Epidermal melanocyte (primary cell): ENCODE measurements around the gene AKR7A3.

ENCODE experiments used
- DNase-seq: peaks from one replicate; pipeline ENCODE4 v3.0.0; 2011; ENCODE audit warnings: low spot score; ENCODE audit not compliant: insufficient read length

AKR7A3 gene

DNA sequence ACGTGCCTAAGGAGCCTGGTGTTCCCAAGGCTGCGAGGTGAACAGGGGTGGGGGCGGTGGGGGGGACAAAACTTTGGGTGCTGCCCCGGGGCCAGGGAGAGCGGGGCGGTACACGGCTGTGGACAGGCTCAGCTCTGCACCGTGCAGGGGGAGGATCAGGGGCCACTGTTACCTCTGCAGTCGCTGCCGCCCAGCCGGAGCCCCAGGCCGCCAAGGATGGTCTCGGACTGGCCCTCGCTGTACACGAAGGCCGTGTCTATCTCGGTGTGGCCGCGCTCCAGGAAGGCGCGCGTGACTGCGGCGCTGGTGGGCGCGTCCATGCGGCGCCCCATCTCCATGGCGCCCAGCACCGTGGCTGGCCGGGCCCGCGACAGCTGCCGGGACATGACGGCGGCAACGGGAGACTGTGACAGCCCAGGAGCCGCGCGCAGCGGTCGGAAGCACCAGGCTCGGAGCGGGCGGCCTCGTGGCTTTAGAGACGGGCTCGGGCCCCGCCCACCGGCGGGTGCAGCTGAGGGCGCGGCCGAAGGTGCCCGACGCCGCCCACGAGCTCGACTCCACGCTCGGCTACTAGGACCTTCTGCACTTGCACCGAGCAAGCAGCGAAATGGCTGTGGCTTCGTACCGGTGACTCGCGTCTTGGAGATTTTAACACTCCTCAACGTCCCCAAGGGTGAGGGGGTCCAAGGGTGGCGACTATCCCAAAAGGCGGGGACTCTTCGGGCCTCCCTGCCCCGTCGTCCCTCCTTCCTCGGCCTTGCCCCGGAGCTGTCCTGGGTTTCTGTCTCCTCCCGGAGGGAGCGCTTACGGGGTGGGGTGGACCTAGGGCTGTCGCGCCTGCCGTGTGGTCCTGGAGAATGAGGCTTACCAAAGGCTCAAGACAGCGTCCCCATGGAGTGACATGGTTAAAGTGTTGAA lies at the start of gene AKR7A3:
Gene AKR7A3, minus strand, starts transcription at position 447 of the 918 bp plus-strand sequence. Its CDS starts 61 bp downstream, at position 386.
- DNase-seq, result peak; percentile 49

DNA sequence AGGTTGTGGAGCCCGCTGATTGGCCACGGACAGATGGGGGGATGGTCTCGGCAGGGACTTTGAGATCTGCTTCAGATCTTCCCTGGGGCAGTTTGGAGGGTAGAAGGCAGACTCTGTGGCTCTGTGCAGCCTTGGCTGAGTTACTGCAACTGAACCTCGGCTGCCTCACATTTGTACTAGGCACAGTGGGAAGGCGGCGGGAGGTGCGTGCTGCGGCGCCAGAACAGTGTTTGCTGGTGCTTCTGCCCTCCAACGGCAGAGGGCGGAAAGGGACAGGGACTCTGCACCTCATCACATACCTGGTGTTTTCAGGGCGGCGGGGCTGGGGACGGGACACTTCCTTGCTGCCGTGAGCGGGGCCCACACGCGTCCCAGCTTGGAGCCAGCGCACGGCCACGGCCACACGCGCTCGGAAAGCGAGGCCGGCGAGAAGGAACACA lies 49.8 kb upstream of the AKR7A3 start:
- DNase-seq, result no peak

DNA sequence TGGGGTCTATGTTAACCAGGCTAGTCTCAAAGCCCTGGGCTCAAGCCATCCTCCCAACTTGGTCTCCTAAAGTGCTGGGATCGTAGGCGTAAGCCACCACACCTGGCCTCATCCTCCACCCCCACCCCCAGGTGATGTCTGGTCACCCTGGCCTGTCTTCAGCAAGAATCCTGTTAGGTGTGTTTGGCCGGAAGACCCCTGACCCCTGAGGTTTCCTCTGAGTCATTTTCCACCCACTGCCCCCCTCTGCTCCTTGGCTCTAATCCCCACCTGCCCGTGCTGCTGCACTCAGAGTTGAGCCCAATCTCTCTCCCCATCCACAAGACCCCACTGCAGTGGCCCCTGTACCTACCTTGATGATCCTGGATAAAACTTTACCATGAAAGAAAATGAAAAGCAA lies 48.7 kb upstream of the AKR7A3 start:
- DNase-seq, result no peak

DNA sequence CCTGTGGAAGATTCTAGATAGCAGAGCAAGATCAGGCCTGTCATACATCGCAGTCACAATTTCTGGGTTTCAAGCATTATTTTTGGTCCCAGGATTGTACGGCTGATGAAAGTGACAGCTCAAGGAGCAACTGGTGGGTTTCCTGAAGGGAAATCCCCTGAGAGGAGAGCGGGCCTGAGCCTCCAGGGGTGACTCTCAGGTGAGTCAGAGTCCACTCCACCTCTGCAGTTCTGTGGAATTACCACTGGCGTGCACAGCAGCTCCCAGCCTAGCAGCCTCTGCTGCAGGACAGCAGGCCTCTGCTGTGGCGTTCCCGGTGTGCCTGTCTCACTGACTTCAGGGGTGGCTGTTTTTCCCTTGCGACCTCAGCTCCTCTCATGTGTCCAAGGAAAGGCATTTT lies 48.0 kb upstream of the AKR7A3 start:
- DNase-seq, result no peak

DNA sequence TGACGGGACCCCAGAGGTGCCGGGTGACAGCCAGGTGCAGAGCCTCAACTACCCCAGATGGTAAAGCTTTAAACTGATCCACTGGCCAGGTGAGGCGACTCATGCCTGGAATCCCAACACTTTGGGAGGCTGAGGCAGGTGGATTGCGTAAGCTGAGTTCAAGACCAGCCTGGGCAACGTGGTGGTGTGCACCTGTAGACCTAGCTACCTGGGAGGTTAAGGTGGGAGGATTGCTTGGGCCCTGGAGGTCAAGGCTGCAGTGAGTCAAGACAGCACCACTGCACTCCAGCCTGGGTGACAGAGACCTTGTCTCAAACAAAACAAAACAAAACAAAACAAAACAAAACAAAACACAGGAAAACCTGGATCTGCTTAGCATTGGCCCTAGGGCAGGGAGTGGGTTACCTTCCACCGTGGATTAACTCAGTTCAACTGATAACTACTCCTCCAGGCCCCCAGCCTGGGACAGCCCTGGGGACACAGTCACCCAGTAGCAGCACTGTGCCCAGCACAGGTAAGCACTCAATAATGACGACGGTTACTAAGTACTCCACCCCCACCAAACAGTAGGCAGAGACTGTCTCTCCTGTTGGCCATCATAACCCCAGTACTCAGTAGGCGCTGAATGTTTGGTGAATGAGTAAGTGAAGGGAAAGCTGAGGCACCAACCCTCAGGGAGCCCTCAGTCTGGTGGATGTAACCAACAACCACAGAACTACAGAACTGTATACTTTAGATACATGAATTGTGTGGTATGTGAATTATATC lies 45.2 kb upstream of the AKR7A3 start:
- DNase-seq, result no peak

DNA sequence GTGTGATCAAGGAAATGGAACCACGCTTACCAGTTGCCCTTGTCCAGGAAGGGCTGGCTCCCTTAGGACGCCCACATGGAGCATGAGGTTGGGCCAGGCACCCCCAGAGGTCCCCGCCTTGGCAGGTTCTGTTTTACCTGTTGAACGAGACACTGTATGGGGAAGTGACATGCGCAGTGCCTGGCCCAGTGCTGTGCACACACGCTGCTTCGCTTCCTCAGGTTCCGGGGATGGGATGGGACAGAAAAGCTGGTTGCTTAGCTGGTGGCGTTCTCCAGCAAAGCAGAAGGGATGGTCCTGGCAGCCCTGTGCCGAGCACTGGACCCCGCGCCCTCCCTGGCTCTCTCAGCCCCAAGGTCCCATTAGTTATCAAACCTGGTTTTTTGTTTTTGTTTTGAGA lies 44.3 kb upstream of the AKR7A3 start:
- DNase-seq, result no peak

DNA sequence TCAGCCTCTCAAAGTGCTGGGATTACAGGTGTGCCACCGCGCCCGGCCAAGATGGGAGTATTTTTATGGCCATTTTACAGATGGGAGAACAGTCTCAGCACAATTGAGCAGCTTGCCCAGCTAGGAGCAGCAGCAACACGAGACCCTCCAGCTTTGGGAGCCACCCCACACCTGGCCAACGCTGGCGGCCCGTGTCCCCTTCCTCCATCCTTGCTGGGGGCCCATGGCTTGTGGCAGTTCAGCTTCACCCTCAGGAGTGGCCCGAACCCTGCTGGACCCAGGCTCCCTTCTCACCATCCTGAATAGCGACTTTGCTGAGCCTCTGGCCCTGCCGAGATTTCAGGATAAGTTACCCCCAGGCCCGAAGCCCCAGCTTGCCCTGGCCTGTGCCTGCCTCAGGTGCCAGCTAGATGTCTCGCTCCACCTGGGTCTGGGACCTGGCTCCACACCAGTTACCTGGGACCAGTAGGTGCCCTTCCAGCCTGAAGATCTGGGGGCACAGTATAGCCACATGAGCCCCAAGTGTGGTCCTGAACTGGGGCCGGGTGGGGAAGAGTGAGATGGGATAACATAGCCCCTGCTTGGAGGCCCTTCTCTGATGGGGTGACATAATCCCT lies 42.8 kb upstream of the AKR7A3 start:
- no peak for DNase-seq

DNA sequence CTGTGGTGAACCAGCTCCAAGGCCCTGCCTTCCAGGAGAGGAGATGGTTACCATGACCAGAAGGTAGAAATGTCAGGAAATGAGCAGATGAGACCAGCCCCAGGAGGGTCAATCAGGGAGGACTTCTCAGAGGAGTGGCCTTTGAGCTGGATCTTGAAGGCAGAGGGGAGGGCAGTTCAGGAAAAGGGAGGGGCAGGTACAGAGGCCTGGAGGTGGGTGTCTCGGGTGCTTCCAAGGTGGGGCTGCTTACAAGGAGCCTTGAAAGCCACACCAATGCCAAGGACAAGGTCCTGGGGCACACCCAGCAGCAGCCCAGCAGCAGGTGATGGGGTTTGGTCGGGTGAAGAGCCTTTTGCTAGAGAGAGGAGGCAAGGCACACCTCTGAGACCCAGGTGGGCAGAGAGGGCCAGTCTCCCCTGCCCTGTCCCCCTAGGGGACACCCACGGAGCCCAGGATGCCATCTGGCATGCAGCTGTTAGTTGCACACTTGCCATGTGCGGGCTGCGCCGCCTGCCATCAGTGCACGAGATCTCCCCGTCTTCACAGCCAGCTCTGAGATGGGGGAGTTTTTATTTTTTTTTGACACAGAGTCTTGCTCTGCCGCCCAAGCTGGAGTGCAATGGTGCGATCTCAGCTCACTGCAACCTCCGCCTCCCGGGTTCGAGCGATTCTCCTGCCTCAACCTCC lies 42.0 kb upstream of the AKR7A3 start:
- no peak for DNase-seq

DNA sequence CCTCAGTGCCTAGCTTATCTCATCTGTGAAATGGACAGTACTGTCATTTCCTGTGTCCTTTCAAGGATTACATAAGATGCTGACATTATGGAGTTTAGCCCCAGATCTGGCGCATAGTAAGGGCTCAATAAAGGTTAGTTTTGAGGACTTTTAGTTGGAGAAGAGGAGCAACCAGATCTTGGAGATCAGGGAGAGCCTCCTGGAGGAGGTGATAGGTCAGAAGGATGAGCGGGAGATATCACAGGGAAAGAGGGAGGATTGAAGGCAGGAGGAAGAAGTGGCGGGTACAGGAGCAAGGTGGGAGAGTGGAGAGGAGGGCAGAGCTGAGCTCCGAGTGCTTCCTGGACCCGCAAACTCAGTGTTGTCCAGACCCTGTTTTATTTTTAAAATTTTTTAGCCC lies 41.0 kb upstream of the AKR7A3 start:
- no peak for DNase-seq

DNA sequence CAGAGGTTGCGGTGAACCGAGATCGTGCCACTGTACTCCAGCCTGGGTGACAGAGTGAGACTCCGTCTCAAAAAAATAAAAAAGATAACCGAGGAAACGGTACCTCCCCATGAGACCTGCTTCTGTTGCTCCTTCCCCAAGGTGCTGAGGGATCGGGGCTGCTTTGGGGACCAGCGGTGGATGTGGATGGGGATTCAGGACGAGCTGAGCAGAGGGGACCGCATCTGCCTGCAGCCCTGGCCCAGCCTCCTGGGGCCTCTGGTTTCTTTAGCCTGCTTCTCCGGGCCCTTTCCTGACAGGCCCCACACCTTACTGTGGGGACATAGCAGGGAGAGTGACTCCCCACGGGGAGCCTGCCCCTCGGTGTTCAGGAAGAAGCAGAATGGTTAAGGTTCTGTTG lies 40.6 kb upstream of the AKR7A3 start:
- no peak for DNase-seq

DNA sequence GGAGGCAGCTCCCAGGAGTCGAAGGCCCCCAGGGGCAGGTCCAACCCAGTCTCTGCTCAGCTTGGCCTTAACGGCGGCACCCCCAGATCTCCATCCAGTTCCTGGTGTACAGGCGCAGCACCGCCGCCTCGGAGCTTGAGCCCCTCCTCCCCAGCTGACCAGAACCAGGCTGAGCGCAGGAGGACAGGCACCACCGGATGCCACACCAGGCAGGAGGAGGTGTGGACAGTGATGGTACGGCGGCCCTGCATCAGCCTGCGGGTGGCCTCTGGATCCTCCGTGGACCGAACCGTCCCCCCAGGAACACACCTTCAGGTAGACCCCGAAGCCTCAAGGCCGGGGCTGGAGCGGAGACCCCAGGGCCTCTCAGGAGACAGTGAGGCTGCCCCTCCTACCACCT lies 39.9 kb upstream of the AKR7A3 start:
- no peak for DNase-seq

DNA sequence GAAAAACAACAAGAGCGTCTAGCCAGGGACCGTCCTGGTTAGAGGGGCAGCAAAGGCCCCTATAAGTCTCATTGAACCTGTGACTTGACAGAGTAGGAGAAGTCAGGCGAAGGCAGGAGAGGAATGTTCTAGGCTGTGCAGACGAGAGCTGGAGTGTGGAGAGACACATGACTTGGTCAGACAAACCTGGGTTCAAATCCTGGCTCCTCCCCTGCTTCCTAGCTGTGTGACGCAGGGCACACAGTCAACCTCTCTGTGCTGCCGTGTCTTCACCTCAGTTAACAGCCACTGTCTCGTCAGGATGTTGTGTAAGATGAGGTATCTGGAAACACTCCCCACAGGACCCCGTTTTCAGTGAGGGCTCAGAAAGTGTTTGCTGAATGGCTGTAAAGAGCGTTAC lies 39.2 kb upstream of the AKR7A3 start:
- no peak for DNase-seq

DNA sequence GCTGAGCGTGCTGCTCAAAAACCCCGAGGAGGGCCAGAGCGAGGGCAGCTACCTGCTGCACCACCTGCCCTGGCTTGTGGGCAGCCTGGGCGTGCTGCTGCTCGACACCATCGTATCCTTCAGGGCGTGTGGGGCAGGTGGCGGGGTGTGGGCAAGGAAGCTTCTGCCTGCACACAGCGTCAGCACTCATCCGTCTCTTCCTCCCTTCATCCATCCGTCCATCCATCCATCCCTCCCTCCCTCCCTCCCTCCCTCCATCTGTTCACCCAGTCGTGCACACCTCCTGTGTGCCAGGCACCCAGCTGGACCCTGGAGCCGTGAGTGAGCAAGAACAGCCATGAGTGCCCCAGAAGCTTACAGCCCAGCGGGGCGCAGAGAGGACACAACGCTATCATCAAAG lies 38.7 kb upstream of the AKR7A3 start:
- DNase-seq, result no peak

DNA sequence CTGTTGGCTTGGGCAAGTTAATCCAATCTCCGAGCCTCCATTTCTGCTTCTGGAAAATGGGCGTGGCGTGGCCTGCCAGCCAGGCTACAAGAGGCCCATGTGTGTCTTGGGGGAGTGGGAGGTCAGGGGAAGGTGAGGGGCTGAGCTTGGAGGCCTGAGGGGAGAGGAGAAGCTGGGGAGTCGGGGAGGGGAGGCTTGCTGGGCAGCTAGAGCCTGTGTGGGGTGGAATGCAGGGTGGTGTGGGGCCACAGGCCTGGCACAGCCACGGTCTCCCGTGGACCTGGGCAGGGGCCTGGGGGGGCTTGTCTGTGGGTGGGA lies 38.1 kb upstream of the AKR7A3 start:
- DNase-seq, result no peak

DNA sequence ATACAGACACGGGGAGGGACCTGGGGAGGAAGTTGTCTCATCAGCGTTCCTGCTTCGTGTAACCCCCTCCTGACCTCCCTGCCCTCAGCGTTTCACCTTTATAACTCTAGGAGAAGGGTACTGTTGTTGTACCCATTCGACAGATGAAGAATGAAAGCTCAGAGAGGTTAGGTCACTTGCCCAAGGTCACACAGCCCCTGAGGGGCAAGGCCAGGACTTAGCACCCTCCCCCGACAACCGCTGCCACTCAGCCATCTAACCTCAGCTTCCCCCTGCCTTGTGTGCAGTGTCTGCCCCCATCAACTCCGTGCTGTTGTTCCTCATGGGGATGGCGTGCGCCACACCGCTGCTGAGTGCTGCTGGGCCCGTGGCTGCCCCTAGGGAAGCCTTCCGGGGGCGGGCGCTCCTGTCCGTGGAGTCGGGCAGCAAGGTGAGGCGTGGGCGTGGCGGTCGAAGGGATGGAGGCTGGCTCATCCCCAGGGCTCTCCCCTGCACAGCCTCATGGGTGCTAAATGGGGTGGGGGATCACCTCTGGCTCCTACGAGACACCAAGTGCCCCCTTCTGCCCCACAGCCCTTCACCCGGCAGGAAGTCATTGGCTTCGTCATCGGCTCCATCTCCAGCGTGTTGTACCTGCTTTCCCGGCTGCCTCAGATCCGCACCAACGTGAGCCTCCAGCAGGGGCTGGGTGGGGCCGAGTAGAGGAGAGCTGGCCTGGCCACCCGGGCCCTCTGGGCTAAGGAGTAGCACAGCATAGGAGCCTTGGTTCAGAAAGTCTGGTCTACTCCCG lies 37.6 kb upstream of the AKR7A3 start:
- no peak for DNase-seq

DNA sequence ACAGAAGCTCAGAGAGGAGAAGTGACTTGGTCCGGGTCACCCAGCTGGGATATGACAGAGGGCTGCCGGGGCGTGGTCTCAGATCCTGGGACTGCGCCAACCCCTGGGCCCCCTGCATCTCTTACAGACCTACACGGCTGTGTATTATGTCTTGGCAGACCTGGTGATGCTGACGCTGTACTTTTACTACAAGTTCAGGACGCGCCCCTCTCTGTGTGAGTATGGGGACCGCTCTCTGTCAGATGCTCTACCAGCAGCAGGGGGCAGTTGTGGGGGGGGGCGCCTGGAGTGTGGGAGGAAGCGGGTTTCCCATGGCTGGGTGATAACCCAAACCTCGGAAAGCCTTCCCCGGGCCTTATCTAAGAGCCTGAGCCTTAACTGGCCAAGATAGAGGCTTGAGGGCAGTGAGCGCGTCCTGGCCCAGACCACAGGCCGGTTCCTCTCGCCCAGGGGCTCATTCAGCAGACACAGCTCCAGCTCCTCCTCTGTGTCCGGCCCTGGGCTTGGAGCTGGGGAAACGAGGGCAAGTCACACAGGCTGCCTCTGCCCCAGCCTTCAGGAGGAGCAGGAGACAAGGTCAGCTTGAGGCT lies 36.9 kb upstream of the AKR7A3 start:
- DNase-seq, result no peak

DNA sequence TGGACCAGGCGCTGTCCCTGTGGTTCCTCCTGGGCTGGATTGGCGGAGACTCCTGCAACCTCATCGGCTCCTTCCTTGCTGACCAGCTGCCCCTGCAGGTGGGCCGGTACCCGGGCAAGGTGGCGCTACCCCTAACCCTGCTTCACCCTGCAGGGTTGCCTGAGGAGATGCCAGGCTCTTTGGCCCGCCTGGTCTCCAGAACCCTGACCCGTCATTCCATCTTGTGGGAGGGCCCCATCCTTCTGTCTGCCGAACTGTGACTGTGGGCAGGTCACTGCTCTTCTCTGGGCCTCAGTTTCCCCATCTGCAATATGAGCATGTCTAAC lies 36.1 kb upstream of the AKR7A3 start:
- DNase-seq, result no peak

DNA sequence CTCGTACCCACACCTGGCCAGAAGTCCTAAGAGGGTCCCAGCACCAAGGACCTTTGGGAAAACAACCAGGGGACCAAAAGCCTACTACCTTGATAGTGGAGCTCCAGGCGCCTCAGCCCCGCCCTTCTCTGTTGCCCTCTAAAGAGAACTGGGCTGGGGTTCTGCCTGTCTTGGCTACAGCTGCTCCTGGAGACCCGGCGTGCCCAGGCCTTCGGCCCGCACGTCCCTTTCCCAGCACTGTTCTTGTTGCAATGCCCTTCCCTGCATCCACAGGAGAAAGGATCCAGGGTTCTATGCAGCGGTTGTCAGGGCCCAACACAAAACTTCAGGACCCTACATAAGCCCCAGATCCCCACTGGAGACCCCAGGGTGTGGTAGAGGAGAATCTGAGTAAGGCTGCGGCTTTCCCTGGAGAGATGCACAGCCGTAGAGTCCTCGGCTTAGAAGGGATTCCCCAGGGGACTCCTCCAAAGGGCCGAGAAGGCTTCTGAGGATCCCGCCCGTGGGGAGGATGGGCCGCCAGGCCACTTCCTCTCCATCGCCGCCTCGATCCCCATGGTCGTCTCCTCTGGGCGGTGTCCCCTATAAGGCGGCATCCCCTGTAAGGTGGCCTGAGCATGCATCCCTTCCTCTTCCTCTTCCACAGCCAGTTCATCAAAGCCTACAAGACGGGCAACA lies 35.6 kb upstream of the AKR7A3 start:
- no peak for DNase-seq

DNA sequence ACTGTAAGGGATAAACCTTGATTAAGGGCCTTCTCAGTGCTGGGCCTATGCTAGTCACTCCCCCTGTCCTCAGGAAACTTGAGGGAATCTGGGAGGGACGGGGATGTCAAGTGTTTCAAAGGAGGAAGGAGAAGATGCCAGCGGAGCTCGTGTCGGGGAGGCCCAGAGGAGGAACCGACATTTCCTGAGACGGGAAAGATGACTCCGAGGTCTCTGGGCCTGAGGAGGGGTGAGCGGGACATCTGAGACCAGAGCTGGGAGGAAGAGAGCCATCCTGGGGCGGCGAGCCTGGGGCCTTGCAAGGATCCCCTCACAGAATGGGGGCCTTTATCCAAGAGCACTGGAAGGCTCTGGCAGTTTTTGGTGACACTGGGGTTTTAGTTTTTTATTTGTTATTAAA lies 33.9 kb upstream of the AKR7A3 start:
- no peak for DNase-seq

DNA sequence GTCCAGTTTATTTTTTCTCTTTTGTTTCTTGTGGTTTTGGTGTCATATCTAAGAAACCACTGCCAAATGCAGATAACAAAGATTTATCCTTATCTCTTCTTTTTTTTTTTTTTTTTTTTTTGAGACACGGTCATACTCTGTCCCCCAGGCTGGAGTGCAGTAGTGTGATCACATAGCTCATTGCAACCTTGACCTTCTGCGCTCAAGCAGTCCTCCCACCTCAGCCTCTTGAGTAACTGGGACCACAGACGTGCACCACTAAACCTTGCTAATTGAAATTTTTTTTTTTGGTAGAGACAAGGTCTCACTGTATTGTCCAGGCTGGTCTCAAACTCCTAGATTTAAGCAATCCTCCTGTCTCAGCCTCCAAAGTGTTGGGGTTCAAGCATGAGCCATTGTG lies 32.5 kb upstream of the AKR7A3 start:
- no peak for DNase-seq
